MCF 10A (cell line): ENCODE measurements around the gene RNASE12. TPM values are rescaled to one million over a fixed set of nuclear protein-coding genes. Genes with fewer than 3 reads are reported as not detected.
"Not testable (repeated sequence)": the region's sequence is repeated elsewhere in the genome, so short reads cannot be mapped to it uniquely, and the experiment has no call there.

ENCODE experiments used
- BruUV-seq: library from RNA; stranded (reverse); fragments of 400-500 nt; replicated peaks from 2 replicates; lab custom pipeline; 2021; lab: Mats Ljungman, UMichigan
- CTCF ChIA-PET: fragments of 300-600 bp; sonication (Branson Sonifier 250); formaldehyde crosslinking; extraction: SDS; loops from one replicate; lab custom pipeline; 2021; ENCODE audit warnings: antibody characterized with exemption, inconsistent platforms; lab: Yijun Ruan, JAX
- POLR2A ChIA-PET: fragments of 300-600, 350-650 bp; sonication (Branson Sonifier 250); formaldehyde crosslinking; extraction: SDS; loops from one replicate; lab custom pipeline; 2020; ENCODE audit warnings: antibody characterized with exemption, inconsistent platforms; lab: Yijun Ruan, JAX
- DNase-seq: peaks from one replicate; pipeline ENCODE4 v3.0.0-alpha.2; 2018; ENCODE audit not compliant: unreplicated experiment
- H3K27ac Mint-ChIP-seq: one replicate; pipeline ENCODE4 v1.8.0; 2022; ENCODE audit warnings: mild to moderate bottlenecking, low read depth, mixed read lengths; ENCODE audit not compliant: unreplicated experiment
- H3K27me3 Mint-ChIP-seq: one replicate; pipeline ENCODE4 v1.8.0; 2022; ENCODE audit warnings: mixed read lengths; ENCODE audit not compliant: insufficient read depth, unreplicated experiment
- H3K36me3 Mint-ChIP-seq: one replicate; pipeline ENCODE4 v1.8.0; 2022; ENCODE audit warnings: mild to moderate bottlenecking, moderate library complexity, mixed read lengths; ENCODE audit not compliant: insufficient read depth, unreplicated experiment
- H3K4me1 Mint-ChIP-seq: one replicate; pipeline ENCODE4 v1.8.0; 2022; ENCODE audit warnings: mixed read lengths; ENCODE audit not compliant: insufficient read depth, unreplicated experiment
- H3K4me3 Mint-ChIP-seq: one replicate; pipeline ENCODE4 v1.8.0; 2022; ENCODE audit warnings: mild to moderate bottlenecking, moderate library complexity, mixed read lengths; ENCODE audit not compliant: unreplicated experiment
- H3K9me3 Mint-ChIP-seq: one replicate; pipeline ENCODE4 v1.8.0; 2022; ENCODE audit warnings: mixed read lengths; ENCODE audit not compliant: unreplicated experiment
- intact Hi-C: fragments of 100-400 bp; cut with micrococcal nuclease; formaldehyde crosslinking; loops from 2 replicates; pipeline ENCODE4 v1.14.1; 2022
- total RNA-seq: library from RNA; stranded (reverse); gene quantifications from 2 replicates; pipeline ENCODE4 v1.2.3, GENCODE V29; 2022
- TF ChIP-seq, protein P1 (sequence below): fragments of 200-600 bp; IDR thresholded peaks from one replicate; pipeline ENCODE4 v1.8.0; 2022; ENCODE audit warnings: antibody characterized with exemption, mild to moderate bottlenecking; ENCODE audit not compliant: unreplicated experiment

Gene RNASE12
- total RNA-seq, 1 experiment from 2014 or later, result not detected

DNA sequence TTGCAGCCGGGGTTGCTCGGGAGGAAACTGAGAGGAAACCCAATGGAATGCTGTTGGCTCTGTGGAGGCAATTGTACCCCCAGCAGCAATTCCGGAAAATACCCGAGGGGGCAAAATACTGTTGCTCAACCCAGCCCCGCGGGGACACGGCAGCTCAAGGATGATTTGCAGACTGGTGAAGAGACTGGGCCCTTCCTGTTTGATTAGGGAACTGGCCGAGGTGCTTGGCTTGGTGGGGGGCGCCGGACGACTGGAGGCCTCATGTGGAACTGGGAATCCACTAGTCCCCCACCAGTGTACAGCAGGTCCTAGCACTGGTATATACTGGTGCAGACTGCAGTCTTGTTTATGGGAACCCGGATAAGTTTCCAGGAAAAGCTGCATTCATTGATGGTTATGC, 10.3 kb upstream of the RNASE12 start:
- intact Hi-C loops, result no loop called here
- no peaks in the 10 kb centered on the region for H3K36me3 Mint-ChIP-seq
- DNase-seq, result no peak
- H3K27ac Mint-ChIP-seq, result no peak overlapping the region
- no peaks in the 10 kb centered on the region for H3K9me3 Mint-ChIP-seq
- no TSS peak for BruUV-seq
- POLR2A ChIA-PET, result no interaction called here
- no peaks in the 10 kb centered on the region for H3K27me3 Mint-ChIP-seq
- TF ChIP-seq, protein P1, sequence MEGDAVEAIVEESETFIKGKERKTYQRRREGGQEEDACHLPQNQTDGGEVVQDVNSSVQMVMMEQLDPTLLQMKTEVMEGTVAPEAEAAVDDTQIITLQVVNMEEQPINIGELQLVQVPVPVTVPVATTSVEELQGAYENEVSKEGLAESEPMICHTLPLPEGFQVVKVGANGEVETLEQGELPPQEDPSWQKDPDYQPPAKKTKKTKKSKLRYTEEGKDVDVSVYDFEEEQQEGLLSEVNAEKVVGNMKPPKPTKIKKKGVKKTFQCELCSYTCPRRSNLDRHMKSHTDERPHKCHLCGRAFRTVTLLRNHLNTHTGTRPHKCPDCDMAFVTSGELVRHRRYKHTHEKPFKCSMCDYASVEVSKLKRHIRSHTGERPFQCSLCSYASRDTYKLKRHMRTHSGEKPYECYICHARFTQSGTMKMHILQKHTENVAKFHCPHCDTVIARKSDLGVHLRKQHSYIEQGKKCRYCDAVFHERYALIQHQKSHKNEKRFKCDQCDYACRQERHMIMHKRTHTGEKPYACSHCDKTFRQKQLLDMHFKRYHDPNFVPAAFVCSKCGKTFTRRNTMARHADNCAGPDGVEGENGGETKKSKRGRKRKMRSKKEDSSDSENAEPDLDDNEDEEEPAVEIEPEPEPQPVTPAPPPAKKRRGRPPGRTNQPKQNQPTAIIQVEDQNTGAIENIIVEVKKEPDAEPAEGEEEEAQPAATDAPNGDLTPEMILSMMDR, result no peak
- no peak overlapping the region for H3K4me3 Mint-ChIP-seq
- peaks cover under 1% of the 10 kb centered on the region for H3K4me1 Mint-ChIP-seq
- CTCF ChIA-PET, result interaction anchor here (1.0 to 2.4 kb wide), 2 partner anchors 7 to 90 kb away, joined by 3 to 8 read pairs; no protein-coding TSS in a partner anchor

DNA sequence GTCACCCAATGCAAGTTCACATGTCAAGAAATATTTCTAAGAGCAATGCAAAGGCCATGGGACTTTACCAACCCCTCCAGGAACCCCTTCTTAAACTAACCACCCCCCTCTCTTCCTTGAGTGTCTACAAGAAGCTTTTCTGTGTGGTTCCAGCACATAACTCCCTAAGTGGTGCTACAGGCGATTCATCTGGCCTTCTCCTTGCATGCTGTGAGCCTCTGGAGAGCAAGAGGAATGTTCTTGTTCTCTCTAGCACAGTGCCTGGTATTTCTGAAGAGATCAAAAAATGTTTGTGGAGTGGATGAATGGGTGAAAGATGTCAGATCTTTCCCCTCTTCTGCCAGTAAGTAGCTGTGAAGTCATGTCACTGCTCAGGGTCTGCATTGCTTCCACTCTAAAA, 5.9 kb upstream of the RNASE12 start:
- no peaks in the 10 kb centered on the region for H3K9me3 Mint-ChIP-seq
- POLR2A ChIA-PET, result no interaction called here
- no peak overlapping the region for H3K27ac Mint-ChIP-seq
- no peak for DNase-seq
- no peak overlapping the region for H3K4me3 Mint-ChIP-seq
- TF ChIP-seq, protein P1, result no peak
- no peaks in the 10 kb centered on the region for H3K36me3 Mint-ChIP-seq
- no TSS peak for BruUV-seq
- no peaks in the 10 kb centered on the region for H3K4me1 Mint-ChIP-seq
- no peaks in the 10 kb centered on the region for H3K27me3 Mint-ChIP-seq
- intact Hi-C loops, result no loop called here
- CTCF ChIA-PET, result interaction anchor here (0.6 to 2.2 kb wide), 5 partner anchors 9 to 259 kb away, joined by 3 to 16 read pairs (median 5); no protein-coding TSS in a partner anchor

DNA sequence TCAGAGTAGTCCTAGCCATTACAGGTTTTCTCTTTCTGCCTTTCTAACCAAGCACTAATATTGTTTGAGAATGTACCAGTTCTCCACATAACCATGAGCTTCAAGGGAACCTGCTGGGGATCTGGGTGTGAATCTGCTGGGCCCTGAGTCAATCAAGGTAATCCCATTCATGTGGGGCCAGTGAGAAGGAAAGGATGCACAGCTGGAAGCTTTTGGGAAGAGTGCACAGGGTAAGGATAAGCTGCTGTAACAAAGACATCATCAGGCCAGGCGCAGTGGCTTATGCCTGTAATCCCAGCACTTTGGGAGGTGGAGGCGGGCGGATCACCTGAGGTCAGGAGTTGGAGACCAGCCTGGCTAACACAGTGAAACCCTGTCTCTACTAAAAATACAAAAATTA, 4.5 kb upstream of the RNASE12 start:
- DNase-seq, H3K4me3 Mint-ChIP-seq, intact Hi-C loops, POLR2A ChIA-PET, H3K4me1 Mint-ChIP-seq, BruUV-seq, H3K36me3 Mint-ChIP-seq, H3K27ac Mint-ChIP-seq, H3K9me3 Mint-ChIP-seq, H3K27me3 Mint-ChIP-seq: not testable (repeated sequence)
- CTCF ChIA-PET, result interaction anchor here (0.7 kb wide), 1 partner anchor 39 kb away, joined by 3 read pairs; no protein-coding TSS in a partner anchor

DNA sequence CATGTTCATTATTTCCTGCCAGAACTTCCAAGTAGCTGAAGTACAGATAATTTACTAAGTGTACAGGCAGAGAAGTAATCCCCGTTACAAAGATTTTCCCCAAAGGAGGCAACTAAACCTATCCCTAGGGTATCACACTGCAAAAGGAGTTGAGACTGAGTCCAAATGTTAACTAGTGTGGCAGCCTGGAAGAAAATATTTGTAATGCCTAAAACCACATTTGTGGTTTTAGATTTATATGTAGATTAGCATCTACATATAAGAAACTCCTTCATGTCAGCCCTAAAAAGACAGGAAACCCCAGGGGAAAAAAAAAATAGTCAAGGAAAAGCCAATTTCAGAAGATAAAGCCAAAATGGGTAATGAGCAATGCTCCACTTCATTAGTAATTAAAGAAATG, 1.4 kb upstream of the RNASE12 start:
- Mint-ChIP-seq H3K4me3 (no peak overlapping the region), H3K27me3 (peaks cover 6% of the 10 kb centered on the region), H3K9me3 (no peaks in the 10 kb centered on the region), H3K36me3 (no peaks in the 10 kb centered on the region), H3K27ac (no peak overlapping the region), H3K4me1 (no peaks in the 10 kb centered on the region)
- TF ChIP-seq, protein P1, result no peak
- no TSS peak for BruUV-seq
- ChIA-PET CTCF (interaction anchor here (0.7 kb wide), 1 partner anchor 458 kb away, joined by 3 read pairs; no protein-coding TSS in a partner anchor), POLR2A (interaction anchor here (0.7 kb wide), 1 partner anchor 16 kb away, joined by 5 read pairs; no protein-coding TSS in a partner anchor)
- intact Hi-C loops, result no loop called here
- DNase-seq, result no peak
